D341Med (cell line): ENCODE measurements around the gene SCAMP4.

Experiments used
- DNase-seq: peaks from one replicate; pipeline ENCODE4 v3.0.0; 2012; ENCODE audit warnings: low spot score

SCAMP4 gene, protein sequence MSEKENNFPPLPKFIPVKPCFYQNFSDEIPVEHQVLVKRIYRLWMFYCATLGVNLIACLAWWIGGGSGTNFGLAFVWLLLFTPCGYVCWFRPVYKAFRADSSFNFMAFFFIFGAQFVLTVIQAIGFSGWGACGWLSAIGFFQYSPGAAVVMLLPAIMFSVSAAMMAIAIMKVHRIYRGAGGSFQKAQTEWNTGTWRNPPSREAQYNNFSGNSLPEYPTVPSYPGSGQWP

DNA sequence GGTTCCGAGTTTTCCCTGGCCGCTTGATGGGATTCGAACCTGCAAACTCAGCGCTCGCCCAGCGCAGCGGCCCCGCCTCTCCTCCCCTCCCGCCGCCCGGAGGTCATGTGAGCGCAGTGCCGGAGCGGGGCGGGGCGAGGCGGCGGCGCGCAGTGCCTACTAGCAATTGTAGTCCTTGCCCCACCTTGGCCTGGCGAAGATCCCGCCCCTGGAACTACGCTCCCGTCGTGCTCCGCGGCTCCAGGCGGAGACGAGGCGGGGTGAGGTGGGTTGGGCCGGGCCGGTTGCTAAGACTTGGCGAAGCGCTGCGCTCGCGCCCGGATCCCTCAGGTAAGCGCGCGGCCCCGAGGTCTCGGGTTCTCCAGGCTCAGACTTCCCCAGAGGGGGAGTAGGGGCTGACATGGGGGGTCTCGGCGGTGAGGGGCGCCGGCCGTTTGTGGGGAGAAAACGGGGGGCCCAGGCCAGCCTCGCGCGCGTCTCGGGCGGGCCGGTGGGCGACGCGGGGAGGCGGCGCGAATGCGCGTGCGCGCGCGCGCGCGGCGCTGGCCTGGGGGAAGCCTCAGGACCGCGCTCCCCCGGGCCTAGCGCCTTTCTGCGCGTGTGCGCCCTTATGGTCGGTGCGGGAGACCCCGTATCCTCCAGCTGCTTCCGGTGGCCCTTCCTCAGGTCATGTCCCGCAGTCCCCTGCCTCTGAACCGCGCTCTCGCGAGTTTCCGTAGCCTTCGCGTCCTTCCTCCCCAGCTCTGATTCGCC, at the start of gene SCAMP4, which contains the start of gene ADAT3:
Gene SCAMP4, plus strand, starts transcription at position 290 of the 753 bp plus-strand sequence. CDS start 9,621 bp downstream, outside the sequence.
Gene ADAT3, plus strand, starts transcription at position 290 of the 753 bp plus-strand sequence. CDS start 6,649 bp downstream, outside the sequence.
- peak; percentile 98 for DNase-seq

DNA sequence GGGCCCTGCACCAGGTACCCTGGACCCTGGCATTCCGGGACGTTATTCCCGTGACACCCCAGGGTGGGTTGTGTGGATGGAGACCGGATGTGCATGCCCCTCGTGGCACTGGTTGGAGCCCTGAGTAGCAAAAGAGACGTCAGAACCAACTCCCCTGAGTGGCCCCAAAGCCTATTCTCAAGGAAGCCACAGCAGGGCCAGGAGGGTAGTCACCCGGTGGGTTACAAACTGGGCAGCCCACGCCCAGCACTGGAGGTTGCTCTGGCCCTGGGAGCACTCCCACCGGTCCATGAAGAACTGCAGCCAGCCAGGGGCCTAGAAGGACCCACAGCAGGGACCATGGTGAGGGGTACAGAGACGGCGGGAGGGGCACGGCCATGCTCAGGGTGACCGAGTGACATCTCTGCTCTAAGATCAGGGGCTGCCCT, 49.4 kb upstream of the SCAMP4 start:
- DNase-seq: no peak

DNA sequence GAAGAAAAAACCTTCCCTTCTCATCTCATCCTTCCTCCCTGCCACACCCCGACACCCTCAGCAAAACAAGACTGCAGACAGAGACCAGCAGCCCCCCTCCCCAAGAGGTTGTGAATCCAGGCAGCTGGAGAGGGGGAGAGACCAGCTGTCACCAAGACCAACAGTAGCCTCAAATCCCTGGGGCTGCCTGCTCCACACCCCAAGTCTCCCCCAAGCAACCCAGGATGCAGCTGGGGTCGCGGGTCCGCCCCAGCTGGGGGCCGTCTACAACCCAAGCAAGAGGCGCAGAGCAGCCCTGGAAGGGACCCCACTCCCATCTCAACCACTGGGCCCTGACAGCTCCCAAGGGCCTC, 48.9 kb upstream of the SCAMP4 start:
- peak; percentile 66 for DNase-seq

DNA sequence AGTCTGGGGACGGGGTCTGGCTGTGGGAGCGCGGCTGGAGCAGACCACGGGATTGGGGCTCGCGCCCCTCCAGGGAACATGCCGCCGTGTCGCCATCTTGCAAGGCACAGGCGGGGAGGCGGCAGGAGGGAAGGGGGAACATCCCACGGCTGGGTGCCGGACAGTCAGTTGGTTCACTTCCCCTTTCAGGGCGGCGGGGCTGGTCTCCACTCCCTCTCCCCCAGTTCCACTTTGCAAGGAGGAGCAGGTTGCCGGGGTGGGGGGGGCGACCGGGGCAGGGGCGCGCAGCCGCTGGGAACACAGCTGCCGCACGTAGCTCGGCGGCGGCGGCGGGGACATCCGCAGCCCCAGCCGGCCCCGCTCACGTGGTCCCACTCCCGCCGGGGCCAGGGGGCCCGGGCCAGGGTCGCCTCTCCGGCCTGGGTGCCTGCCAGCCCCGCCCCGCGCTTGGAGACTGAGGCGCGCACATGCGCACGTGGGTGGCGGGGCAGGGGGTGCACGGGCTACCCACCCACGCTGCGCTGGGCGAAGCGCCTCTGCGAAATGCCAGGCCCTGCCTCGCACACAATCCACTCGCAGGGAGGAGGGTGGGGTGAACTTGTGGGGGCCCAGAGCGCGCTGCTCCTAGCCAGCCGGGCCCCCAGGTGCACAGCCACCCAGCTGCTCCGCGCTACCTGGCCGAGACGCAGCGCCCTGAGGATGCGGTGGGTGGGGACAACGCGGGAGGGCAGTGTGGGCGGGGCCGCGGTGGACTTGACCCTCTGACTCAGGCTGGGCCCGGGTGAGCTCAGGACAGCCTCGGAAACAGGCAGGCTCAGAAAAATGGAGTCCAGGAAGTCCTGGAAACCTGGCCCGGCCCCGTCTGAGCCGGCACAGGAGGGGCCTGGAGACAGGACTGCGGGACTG, 48.2 kb upstream of the SCAMP4 start:
- no peak for DNase-seq

DNA sequence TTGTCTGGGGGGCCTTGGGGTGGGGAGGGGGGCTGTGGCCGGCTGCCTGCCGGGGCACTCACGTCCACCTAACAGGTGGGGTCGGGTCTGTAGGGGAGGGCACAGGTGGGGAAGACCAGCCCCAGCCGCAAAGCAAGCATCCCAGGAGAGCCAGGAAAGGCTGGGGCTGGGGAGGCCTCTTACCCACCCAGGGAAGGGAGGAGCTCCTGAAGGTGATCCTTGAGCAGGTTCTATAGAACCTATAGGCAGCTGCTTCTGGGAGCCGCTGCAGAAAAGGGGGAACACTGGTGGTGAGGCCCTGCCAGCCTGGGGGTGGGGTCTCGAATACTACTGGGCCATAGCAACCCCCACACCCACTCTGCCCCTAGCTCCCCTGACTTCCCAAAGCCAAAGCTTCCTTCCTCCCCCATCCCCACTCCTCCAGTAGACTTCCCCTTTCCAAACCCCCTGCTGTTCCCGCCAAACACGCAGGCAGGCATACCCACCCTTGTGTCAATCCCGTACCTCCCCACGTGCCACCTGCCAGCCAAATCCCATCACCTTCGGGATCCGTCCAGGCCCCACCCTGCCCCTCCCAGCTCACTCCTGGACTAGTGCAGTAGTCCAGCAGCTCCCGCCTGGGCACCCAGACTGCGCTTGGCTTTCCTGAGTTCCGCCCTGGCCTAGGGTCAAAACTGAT, 47.4 kb upstream of the SCAMP4 start:
- DNase-seq: no peak

DNA sequence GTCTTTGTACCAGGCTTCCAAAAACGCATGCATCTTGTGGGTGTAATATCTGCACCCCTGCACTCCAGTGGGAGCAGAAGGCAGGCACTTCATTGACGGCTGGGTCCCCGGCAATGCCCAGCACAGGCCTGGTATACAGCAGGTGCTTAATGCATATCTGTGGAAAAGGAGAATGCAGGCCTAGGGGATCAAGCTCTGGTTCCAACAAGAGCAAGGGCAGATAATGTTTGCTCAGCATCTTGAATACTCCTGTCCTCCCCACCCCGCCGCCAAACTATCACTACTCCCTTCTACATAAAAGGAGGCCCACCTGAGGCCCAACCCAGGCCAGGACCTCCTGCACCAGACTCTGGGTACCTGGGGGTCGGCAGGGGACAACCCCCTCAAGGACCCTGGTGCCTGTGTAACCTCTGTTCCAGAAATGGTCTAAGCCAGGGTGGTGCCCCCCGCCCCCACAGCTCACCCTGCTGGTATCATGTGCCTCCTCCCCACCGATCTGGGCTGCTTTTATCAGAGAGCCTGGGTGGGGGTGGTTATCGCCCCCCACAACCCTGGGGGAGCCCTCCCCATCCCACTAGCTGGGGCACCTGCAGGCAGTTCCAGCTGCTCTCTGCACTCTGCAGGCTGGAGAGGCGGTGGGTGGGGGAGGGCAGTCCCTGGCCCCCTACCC, 46.7 kb upstream of the SCAMP4 start:
- DNase-seq: no peak

DNA sequence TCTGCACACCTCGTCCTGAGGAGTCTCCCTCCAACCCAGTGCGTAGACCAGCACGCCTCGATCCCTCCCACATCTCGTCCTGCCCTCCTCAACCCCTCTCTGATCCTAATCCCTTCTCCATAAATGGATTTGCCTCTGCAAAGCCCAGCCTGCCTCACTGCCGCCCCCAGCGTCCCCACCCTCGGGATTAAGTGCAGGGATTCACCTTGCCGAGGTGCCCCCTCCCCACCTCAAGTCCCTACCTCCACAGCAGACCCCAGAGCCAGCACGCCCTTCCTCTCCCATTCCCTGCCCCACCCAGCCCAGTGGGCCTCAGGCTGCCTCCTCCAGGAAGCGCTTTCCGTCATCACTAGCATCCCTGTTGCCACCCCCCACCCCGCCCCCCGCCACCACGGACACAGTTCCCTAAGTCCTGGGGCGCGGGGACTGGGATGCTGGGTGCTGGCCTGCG, 45.8 kb upstream of the SCAMP4 start:
- peak; percentile 64 for DNase-seq

DNA sequence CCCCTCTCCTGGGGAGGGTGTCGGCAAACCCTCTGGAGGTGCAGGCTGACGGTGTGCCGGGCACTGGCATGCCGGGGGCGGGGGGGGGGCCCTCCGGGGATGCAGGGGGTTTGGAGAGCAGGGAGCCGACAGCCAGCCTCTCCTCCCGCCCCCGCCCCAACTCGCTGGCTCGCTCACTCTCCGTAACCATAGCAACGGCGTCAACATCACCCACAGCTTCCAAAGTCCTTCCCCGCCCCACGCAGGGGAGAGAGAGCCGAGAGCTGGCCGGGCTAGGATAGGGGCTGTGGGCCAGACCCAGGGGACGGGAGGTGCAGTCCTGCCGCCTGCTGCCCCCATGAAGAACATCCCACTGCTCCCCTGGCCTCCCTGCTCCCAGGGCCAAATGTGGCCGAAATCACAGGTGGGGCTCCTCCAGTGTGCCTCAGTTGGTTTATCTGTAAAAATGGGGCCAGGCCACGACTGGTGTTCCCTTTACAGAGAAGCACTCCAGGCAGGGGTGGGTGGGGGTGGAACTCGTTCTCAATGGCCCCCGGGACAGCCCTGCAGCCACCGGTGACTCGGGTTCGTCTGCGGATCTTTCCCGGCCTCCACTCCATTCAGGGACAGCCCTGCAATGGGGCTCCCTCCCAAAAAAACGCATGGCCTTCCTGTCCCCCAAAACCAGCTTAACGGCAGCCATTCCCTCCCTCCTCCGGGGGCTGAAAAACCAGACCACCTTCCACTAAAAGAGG, 45.0 kb upstream of the SCAMP4 start:
- DNase-seq: peak; percentile 74

DNA sequence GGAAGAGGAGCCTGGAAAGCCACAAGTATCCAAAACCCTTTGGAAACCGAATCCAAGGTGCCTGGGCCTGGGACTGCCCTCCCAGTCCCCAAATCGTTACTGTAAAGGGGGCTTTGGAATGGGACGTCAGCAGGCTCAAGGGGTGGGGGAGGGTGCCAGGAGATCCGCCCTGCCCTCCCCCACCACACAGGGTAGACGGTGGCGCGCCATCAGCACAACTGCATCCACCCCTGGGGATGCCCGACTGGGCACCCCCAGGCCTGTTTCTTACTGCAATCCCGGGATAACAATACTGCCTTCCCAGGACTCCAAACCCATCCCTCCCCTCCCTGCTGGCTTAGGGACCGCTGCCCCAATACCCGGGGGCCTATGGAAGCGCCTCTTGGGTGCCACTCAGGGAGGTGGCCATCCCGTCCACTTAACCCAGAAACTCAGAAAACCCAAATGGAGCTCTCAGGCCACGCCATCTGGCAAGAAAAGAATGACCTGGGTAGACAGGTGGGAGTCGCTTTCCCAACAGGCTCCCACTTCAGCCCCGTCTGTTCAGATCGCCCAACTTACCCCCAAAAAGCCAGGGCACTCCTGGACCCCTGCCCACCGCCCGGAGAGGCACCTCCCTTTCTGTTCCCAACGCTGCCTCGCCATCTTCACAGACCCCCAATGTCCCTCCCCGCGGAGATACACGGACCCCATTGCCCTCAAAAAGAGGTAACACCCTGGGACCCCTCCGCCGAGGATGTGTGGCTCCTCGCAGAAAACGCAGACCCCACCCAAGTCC, 44.2 kb upstream of the SCAMP4 start:
- DNase-seq: no peak

DNA sequence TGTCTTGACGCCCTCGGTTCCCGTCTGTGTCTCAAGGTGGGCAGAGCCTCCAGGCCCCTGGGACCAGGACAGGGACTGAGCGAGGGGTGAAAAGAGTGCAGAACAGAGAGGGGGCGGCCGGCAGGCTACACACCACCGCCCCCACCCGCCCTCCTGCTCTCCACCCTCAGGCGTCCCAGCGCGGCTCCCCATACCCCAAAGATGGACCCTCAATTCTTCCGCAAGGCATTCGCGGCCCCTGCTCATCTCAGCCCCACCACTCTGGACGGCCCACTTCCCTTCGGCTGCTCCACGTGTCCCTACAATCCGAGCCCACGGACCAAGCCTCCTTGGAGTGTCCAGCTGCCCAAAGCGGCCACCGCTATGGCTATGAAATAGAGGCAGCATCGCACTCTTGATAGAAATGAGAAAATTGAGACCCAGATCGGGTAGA, 43.6 kb upstream of the SCAMP4 start:
- no peak for DNase-seq

DNA sequence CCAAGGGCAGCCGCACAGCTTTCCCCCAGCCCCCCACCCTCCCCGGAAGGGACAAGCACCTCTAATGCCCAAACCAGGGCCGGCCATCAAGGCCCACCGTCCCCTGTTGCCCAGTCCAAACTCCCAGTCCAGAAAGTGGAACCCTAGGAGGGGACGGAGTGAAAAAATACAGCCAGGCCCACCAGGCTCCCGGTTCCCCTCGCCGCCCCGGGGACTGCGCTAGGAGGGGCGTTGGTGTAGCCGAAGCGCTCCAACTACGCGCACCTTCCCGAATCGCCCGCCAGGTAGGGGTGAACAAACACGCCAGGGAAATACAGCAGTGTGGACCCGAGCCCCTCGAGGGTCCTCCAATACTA, 43.2 kb upstream of the SCAMP4 start:
- no peak for DNase-seq

DNA sequence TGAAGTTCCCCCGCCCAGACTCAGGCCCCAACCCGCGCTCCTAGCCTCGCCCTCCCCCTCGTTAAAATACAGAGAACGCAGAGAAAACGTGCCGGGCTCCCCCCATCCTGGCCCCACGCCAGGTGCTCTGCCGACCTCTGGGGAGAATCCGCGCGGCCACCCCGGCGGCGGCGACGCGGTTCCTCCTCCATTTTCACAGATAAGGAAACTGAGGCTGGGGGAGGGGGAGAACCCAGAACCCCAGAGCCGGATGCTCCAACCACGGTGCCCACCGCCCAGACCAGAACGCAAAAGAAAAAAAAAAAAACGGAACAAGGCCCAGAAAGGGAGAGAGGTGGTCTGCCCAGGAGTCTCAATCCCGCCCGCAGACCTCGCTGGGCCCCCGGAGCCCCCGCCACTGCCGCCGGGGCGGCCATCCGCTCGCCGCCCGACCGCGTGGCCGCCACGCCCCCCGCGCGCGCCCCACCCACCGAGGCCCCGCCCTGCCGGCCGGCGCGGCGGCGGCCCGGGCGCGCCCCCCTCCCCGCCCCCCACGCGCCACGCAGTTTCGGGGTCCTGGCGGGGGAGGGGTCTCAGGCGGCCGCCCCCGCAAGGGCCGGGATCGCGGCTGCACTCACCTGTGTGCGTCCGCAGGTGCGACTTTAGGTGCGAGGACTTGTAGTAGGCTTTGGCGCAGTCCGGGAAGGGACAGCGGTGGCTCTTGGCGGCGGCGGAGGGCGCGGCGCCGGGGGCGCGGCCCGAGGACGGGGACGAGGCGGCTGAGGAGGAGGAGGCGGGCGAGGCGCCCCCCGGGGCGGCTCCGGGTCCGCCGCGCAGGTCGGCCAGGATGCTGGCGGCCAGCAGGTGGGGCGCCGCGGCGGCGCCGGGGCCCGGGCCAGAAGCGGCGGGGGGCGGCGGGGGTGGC, 42.5 kb upstream of the SCAMP4 start:
- DNase-seq: peak; percentile 84

DNA sequence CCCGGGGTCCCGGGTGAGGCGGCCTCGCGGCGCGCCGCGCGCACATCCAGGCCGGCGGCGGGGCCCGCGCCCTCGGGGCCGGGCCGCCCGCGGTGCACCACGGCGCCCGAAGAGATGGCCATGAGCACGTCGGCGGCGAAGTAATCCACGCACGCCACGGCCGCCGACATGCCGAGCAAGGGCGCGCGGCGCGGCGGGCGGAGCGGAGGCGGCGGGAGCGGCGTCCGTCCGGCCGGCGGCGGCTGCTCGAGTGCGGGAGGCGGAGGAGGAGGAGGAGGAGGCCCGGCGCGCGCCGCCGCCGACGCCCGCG, 41.9 kb upstream of the SCAMP4 start, which contains the start of gene KLF16:
Gene KLF16, minus strand, starts transcription at position 252 of the 310 bp plus-strand sequence. Its CDS starts 82 bp downstream, at position 170.
- no peak for DNase-seq

DNA sequence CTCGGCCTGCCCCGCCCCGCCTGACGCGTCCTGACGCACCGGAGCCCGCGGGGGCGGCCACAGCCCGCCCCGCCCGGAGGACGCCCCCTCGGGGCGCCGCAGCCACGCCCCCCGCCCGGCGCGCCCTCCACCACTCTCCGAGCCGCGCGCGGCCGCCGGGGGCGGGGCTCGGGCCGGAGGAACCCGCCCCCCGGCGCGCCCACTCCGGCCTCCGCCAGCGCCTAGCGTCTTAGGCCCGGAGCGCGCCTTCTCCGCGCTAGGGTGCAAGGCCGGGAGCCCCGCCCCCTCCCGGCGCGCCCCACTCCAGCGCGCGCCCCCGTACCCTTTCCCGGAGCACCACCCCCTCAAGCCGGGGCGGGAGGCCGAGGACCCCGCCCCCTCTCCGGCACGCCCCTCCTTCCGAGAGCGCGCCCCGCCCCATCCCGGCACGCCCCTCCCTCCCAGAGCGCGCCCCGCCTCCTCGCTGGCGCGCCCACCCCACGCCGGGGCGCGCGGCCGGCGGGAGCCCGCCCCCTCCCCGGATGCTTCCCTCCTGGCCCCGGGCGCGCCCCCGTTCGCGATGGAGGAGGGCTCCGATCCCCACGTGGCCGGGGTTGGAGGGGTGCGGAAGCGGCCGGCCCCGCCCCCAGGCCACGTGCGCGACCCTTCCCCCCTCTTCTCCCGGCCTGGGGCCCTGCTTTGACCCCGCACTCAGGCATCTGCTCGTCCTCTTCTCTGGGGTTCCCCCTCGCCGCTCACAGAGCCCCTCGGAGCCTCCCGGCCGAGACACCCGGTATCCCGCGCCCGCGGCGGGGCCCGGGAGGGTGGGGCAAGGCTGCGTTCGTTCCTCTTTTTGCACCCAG, 41.3 kb upstream of the SCAMP4 start:
- DNase-seq: peak; percentile 97

DNA sequence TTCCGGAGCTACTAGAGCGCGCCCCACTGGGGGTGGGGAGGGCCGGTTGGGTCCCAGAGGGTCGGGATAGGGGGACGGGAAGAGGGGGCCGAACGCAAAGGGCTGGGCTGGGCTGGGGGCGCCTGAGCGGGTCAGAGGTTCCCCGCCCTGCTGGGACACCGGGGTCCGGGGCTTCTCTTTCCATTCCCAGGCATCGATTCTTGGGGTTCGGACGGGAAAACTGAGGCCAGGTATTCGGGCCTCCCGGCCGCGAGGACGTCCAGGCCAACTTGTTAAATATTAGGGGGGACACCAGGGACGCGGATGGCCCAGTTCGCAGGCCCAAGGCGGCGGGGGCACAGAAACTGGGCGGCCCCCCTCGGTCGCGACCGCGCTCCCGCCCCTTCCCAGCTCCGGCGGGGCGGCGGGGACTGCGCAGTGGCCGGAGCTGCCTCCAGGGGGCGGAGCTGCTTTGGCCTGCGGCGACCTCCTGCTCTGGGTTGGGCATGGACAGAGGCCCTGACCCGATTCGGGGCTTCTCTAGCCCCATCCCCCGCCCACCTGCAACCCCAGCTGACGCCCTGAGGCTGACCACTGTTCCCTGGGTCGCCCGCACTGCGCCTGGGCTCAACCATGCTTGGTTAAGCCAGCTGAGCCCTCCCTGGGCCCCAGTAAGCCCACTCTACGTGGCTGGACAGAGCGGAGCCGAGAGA, 40.6 kb upstream of the SCAMP4 start:
- DNase-seq: peak; percentile 85

DNA sequence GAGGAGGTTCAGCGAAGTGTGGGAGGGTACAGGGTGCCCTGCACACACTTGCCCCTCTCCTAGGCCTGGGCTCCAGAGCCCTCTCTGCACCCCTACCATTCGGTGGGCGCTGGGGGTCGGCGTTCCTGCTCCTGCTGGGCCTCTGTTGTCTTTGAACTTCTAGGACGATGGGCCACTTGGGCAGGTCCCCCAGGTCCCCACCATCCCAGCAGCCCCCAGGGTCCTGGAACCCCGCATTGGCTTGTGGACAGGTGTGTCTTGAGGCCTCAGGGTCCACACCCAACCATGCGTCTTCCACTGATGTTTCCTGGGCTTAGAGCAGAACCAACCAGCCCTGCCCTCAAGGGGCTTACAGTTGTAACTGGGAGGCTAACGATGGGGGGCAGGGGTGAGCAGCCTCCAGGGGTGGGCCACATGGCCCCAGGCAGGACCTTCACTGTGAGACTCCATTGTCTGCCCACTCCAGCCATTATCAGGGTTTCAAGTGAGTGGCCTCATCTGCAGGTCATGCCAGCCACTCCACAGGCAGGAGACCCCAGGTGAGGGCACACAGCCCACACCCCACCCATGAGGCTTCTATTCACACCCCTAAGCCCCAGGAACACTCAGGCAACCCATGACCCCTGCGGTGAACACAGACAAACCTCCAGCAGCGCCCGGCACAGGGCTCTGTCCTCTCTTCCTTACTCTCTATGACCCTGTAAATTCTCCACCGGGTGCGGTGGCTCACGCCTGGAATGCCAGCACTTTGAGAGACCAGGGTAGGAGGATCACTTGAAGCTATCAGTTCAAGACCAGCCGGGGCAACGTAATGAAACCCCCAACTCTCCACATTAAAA, 39.8 kb upstream of the SCAMP4 start:
- no peak for DNase-seq
